T1000 (cell line): Measurements from ENCODE around the gene RAB3IL1.
"Not testable (repeated sequence)": the region's sequence is repeated elsewhere in the genome, so short reads cannot be mapped to it uniquely, and the experiment has no call there.

Source experiments
- DNase-seq: peaks from one replicate; lab custom pipeline; 2025; ENCODE audit warnings: mixed read lengths; lab: John Stamatoyannopoulos, UW

The RAB3IL1 gene

DNA sequence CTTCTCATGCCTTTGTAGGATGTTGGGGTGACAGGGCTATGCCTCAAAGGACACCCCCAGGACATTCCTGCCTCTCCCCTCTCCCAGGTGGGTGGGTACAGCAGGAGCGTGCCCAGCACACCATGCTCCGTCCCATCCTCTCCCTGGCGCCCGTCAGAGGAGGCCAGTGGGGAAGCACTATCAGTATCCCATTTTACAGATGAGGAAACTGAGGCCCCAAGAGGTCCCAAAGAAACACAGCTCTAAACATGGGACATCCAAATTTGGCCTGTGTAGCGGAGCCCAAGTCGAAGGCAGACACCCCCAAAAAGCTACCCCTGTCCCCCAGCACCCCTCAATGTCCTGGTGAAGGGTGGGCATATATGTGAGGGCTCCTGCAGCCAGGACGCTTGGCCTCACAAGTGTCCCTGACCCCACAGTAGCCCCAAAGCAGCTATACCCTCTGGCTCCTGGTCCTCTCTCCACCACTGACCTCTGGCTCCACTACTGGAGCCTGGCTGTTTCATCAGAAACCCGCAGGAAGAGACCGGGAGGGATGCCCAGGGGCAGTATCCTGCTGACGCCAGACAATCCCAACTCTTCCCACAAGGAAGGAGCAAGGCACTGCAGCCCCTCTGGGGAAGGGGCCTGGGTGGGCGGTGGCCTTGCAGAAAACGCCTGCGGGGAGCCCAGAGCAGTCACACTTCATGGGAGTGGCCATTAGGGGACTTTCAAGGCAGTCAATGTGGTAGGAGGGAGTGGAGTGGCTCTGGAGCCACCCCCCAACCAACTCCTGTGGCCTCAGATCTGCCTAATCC is 31.4 kb downstream of the RAB3IL1 start:
- DNase-seq = no peak

GRCh38 chr11:61885166-61885778 is 32.1 kb downstream of the RAB3IL1 start:
- no peak for DNase-seq

DNA sequence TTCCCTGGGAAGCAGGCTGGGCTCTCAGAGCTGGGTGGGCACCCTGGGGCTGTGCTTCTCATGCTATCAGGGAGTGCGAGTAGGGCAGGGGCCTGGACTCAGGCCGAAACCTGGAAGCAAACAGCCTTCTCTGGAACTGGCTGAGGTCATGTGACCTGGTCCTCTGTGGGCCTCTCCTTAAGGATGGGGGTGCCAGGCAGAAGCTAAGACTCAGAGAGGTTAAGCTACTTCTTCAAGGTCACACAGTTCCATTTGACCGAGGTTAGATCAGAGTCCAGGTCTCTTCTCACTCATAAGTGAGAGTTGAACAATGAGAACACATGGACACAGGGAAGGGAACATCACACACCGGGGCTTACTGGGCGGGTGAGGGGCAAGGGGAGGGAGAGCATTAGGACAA is 33.4 kb downstream of the RAB3IL1 start:
- no peak for DNase-seq

DNA sequence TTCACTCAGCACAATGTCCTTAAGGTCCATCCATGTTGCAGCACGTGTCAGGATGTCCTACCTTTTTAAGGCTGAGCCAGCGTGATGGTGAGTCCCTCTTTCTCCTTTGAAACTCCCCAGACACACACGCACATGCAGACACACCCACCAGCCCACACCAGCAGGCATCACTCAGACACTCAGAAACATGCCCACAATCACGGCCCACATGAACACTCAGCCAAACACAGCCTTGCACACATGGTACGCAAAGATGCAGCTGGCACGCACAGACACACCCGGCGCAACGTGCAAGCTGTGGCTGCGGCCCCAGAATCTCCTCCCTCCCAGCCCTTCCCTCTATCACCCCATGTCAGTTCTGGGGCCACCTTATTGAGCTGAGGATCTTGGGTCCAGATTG is 34.0 kb downstream of the RAB3IL1 start:
- no peak for DNase-seq

DNA sequence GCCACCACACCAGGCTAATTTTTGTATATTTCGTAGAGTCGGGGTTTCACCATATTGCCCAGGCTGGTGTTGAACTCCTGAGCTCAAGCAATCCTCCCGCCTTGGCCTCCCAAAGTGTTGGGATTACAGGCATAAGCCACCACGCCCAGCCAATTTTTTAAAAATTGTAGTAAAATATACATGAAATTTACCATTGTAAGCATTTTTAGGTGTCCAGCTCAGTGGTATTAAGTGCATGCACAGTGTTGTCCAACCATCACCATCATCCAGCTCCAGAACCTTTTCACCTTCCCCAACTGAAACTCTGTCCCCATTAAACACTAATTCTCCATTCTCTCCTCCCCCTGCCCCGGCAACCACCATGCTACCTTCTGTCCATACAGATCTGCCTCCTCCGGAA is 34.5 kb downstream of the RAB3IL1 start:
- no peak for DNase-seq

GRCh38 chr11:61882267-61882666 is 35.1 kb downstream of the RAB3IL1 start:
- DNase-seq = not testable (repeated sequence)

DNA sequence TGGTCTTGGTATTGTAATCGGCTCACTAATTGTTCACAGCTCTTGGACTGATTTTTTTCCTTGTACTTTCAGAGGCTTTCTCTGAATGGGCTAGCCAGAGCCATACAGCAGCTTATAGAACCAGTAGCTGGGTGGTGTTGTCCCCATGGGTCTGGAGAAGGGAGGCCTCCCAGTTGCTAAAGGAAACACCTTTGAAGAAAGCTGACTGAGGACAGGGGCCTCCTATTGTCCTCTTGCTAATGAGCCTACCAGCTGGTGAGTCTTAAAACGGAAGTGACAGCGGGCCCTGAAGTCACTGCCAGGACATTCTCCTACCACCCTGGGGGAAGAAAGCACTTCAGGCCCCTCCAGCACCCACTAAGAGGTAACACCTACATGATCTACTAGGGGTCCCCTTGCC is 36.0 kb downstream of the RAB3IL1 start:
- DNase-seq = no peak

- no peak for DNase-seq
Measured at GRCh38 chr11:61880454-61880853, 36.9 kb downstream of the RAB3IL1 start.

DNA sequence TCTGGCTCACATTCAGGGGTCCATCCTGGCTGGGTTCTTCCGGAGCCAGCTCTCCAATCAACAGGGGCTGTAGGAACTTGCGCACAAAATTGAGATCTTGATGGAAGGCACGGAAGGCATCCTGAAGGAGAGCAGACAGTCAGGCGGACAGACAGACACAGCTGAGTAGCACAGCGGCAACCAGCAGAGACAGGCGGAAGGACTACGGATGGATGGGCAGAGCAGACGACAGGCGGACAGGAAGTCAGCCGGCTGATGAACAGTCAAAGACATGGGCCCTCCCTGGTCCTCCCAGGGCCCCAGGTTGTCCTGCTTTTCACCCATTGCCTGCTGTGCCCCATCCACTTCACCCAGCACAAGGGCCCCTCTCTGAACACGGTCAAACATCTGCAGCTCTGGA is 37.3 kb downstream of the RAB3IL1 start:
- no peak for DNase-seq

- DNase-seq = no peak
Measured at GRCh38 chr11:61879152-61879551, 38.2 kb downstream of the RAB3IL1 start.

DNA sequence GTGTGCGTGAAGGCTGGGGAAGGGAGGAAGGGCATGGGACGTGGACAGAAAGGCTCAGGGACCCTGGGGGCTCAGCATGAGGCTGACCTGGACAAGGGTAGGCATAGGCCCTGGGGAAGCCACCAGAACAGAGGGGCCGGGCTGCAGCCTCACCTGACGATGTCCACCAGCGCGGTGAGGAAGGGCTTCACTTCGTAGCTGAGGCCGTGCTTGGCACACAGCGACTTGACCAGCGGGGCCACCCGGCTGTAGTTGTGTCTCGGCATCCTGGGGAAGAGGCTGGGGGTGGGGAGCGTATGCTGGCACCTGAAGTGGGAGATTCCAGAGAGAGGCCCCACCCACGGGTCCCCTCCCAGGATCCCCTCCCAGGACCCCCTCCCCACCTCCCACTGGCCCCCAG is 41.7 kb downstream of the RAB3IL1 start:
- no peak for DNase-seq

- DNase-seq = no peak
Measured at GRCh38 chr11:61874853-61875252, 42.5 kb downstream of the RAB3IL1 start.

DNA sequence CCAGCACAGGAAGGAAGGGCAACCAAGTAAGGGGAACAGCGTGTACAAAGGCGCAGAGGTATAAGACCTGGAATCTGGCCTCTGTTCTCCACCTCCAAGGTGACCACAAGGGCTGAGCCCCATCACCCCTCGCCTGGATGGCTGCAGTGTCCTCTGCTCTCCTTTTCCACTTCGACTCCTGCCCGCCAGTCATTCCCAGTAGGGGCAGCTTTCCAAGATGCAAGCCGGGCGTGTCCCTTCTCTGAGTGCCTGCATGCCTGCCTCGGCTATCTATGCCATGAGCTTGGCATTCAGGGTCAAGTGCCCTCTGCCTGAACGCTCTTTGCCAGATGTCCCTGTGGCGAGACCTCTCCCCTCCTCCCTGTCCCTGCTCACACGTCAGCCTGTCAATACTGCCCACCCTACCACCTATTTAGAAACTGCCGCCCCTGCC is 43.0 kb downstream of the RAB3IL1 start:
- DNase-seq = no peak

DNA sequence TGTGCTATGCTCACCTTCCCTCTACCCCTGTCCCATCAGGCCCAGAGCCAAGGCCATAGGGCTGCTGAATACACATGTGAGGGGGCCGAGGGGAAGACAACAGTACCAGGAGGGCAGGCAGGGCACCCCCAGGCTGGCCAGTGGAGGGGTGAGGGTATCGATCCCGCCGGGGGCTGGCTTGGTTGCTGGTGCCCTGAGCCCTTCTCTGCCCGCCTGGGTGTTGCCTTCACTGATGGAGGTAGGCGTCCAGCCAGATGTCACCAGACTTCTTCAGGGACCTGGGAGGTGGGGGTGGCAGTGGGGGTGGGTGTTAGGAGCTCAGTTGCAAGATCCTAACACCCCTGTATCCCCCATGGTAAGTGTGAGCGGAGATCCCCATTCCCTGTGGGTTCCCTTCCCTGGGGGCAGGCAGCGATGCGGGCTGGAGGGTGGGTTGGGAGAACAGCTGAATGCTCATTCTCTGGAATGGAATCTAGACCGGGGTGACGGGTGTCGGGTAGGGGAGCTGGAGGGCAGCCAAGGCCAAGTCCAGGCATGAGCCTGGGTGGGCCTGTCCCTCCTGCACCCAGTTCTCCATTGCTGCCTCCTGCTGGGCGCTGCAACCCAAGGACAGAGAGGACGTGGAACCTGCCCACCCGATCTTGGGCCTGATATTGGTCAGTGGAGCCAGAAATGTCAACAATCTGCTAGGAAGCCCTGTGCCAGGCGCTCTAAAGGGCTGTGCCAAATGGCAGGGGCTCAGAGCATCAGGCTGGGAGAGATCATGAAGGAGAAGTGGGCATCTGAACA is 43.6 kb downstream of the RAB3IL1 start:
- DNase-seq = no peak

DNA sequence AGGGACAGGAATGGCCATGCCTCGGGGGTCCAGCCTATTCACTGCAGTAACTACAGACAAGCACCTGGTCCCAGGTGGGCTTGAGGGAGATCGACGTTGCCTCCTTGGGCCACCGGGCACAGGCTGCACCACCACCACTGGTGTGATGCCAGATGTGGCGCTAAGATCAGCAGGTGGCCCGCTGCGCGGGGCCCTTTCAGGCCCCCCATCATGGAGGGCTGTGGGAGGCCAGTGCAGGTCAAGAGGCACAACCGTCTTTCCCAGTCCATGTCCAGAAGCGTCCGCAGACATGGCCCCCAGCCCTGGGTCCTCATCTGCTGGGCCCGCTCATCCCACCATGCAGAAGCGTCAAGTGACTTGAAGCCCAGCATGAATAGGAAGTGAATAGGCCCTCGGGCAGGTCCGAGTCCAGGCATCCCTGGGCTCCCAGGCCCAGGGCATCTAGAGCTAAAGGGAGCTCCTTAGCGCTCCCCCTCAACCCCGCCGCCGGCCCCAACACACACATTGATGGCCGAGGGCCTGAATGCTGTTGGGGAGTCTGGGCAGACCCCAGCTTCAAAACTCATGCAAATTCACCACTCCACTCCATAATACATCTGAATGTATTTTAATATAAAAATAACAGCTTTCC is 44.3 kb downstream of the RAB3IL1 start:
- no peak for DNase-seq

DNA sequence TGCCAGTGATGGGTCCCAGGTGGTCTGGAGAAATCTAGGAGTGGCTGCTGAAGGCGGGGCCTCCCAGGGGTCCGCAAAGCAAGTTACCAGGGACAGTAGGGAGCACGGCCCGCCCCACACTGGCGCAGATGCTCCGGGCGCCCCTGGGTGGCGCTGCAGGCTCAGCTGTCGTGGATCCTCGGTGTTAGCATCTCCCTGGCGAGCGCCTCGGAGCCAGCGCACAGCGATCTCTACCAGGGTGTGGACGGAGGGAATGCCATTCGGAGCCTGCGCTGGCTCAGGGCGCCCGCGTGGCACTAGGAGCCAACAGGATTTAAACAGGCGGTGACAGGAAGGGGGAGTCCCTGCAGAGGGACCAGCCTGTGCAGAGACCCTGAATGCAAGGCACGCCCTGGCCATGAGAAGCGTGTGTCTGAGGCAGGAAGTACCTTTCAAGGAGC is 46.2 kb downstream of the RAB3IL1 start:
- peak; percentile 24 for DNase-seq

GRCh38 chr11:61870541-61871031 is 46.8 kb downstream of the RAB3IL1 start:
- DNase-seq = peak; percentile 33

DNA sequence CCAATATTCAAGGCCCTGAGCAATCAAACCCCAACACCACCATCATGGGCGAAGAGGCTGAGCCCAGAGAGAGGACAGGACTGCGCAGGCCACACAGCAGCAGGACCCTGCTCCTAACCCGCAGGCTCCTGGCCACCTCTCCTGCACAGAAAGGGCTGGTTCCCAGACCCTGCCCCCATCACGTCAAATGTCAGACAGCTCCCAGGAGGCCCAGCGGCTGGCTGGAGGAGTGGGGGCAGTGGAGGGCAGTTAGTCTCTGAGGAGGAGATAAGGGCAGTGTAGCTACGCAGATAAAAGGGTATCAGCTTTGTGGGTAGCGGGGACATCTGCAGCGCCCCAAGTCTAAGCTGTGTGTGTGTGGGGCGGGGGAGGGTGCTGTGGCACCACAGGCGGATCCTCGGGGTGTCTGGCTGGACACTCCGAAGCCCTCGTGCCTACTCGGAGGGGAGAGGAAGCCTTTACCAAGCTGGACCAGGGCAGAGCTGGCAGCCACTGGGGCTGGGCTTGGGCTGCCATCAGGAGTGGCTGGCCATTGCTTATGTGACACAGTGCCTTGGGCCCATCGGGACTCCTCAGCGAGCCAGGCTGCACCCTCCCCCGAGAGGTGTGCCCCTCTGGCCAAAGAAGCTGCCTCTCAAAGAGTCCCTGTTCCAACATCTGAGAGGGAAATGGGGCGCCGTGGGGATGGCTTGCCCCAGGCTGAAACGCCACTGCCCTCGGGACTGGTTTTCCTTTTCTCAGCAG is 47.5 kb downstream of the RAB3IL1 start:
- DNase-seq = no peak

DNA sequence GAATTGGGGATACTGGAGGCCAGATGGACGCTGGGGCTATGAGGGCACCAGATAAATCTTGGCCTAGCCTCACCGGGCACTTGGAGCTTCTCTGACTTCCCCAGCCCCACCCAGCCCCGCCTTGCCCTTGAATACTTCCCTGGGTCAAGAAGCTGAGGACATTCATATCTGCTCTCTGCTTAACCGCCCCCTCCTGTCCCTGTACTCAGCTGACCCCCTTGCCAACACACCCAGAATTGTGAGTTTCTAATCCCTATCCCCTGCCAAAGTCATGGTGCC is 48.0 kb downstream of the RAB3IL1 start:
- no peak for DNase-seq

DNA sequence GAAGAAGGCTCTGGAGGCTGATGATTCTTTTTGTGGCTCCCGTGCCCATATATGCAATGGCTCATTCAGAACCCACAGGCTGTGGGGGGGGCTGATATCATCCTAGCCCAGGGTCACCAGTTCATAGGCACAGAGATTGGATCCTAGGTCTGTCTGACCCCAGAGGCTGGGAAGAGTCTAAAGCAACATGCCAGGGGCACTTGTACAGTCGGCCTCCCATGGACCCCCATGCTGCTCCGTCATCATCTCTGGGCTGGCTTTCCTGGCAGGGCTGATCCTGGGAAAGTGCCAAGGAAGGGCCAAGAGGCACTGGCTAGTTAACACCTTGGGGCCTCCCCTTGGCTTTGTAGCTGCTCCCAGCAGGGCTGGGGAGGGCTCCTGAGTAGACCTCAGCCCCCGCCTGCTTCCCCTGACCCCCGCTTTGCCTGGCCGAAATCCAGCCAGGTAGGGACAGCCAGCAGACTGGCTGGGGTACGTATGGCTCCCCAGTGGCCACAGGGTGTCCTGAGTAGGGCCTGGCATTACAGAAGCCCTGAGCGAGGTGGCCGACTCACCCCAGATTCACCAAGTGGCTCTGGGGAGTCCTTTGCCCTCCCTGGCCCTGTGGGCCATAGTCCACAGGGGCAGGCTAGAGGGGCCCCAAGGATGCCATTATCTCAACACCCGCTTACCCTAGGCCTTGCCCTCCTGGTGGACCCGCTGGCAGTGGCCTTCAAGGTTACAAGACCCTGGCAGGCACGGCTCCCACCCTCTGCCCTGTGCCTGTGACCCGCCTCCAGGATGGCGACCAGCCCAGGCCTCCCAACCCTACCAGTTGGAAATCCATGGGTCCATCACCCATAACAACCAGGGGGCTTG is 48.6 kb downstream of the RAB3IL1 start:
- DNase-seq = no peak

DNA sequence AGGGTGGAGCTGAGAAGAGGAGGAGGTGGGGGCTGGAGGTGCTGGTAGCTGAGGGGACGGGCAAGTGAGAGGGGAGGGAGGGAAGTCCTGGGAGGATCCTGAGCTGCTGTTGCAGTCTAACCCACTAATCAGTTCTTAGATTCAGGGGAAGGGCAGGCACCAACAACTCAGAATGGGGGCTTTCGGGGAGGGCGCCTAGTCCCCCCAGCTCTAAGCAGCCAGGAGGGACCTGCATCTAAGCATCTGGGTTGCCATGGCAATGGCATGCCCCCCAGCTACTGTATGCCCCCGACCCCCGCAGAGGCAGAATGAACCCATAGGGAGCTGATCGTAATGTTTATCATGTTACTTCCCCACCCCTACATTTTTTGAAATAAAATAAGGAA is 50.4 kb downstream of the RAB3IL1 start:
- DNase-seq = no peak
